HepG2 (cell line): Measurements from ENCODE around the gene PKP3. TPM values are rescaled to one million over a fixed set of nuclear protein-coding genes. Genes with fewer than 3 reads are reported as not detected.

Experiments
- BRCA1 ChIP-seq: sonication (generic); formaldehyde crosslinking; IDR thresholded peaks from 2 replicates; pipeline ENCODE4 v1.4.0; 2020; ENCODE audit warnings: missing genetic modification reagents
- CSRNP1 ChIP-seq: sonication (generic); formaldehyde crosslinking; IDR thresholded peaks from 2 replicates; pipeline ENCODE4 v1.8.1; 2023; ENCODE audit warnings: mild to moderate bottlenecking, missing genetic modification reagents
- ETV5 ChIP-seq: IDR thresholded peaks from 2 replicates; pipeline ENCODE4 v1.6.1; 2018; ENCODE audit warnings: missing biosample characterization, missing genetic modification reagents, inconsistent platforms, borderline replicate concordance
- FOXA1 ChIP-seq, 2 experiments: fragments of 450-650 bp in 1 of 2; sonication (generic) in 1 of 2; formaldehyde crosslinking in 1 of 2; IDR thresholded peaks; 2 replicates each; pipeline versions ENCODE4 v1.4.0 to v1.6.1; 2016 to 2020; ENCODE audit warnings: missing genetic modification reagents in 1 of 2
- HHEX ChIP-seq: IDR thresholded peaks from 2 replicates; pipeline ENCODE4 v1.6.1; 2016; ENCODE audit warnings: control low read depth
- HMGXB4 ChIP-seq, 2 experiments: sonication (generic) in 1 of 2; formaldehyde crosslinking in 1 of 2; IDR thresholded peaks; 2 replicates each; pipeline versions ENCODE4 v1.4.0 to v1.6.1; 2018 to 2020; ENCODE audit warnings: missing genetic modification reagents in 2 of 2, borderline replicate concordance in 1 of 2, low read depth in 1 of 2, mild to moderate bottlenecking in 1 of 2, missing biosample characterization in 1 of 2
- IRF2 ChIP-seq: IDR thresholded peaks from 2 replicates; pipeline ENCODE4 v1.6.1; 2018; ENCODE audit warnings: missing genetic modification reagents, missing compliant biosample characterization
- KDM2A ChIP-seq: sonication (generic); formaldehyde crosslinking; IDR thresholded peaks from 2 replicates; pipeline ENCODE4 v1.4.0; 2020; ENCODE audit warnings: low read depth, missing genetic modification reagents, borderline replicate concordance
- NFIC ChIP-seq: IDR thresholded peaks from 2 replicates; pipeline ENCODE4 v1.6.1; 2012; ENCODE audit warnings: mild to moderate bottlenecking, low read length, inconsistent platforms
- NFKBIZ ChIP-seq: IDR thresholded peaks from 2 replicates; pipeline ENCODE4 v1.6.1; 2018; ENCODE audit warnings: missing genetic modification reagents, missing compliant biosample characterization
- NFYC ChIP-seq: IDR thresholded peaks from 2 replicates; pipeline ENCODE4 v1.6.1; 2016; ENCODE audit warnings: missing genetic modification reagents, missing compliant biosample characterization
- RNF219 ChIP-seq: sonication (generic); formaldehyde crosslinking; IDR thresholded peaks from 2 replicates; pipeline ENCODE4 v1.5.0; 2020; ENCODE audit warnings: mild to moderate bottlenecking, missing genetic modification reagents
- THAP11 ChIP-seq: IDR thresholded peaks from 2 replicates; pipeline ENCODE4 v1.6.1; 2016; ENCODE audit warnings: missing biosample characterization, missing genetic modification reagents
- ZFP82 ChIP-seq: sonication (generic); formaldehyde crosslinking; IDR thresholded peaks from 2 replicates; pipeline ENCODE4 v1.5.1; 2020; ENCODE audit warnings: mild to moderate bottlenecking, missing genetic modification reagents, borderline replicate concordance
- ZMAT3 ChIP-seq: sonication (generic); formaldehyde crosslinking; conservative IDR thresholded peaks from 2 replicates; pipeline ENCODE4 v1.7.0; 2021; ENCODE audit warnings: missing genetic modification reagents
- ZNF75D ChIP-seq: sonication (generic); formaldehyde crosslinking; IDR thresholded peaks from 2 replicates; pipeline ENCODE4 v1.8.1; 2023; ENCODE audit warnings: missing genetic modification reagents, mild to moderate bottlenecking, borderline replicate concordance
- ZSCAN20 ChIP-seq: sonication (generic); formaldehyde crosslinking; IDR thresholded peaks from 2 replicates; pipeline ENCODE4 v1.4.0; 2020; ENCODE audit warnings: missing genetic modification reagents, mild to moderate bottlenecking, borderline replicate concordance
- polyA plus RNA-seq, 8 experiments: library from polyadenylated mRNA; depleted of rRNA in 3 of 8; stranded (reverse) in 7 of 8; unstranded in 1 of 8; fragments of >200 nt; fragmentation: Illumina TruSeq in 4 of 8; extraction: Trizol in 4 of 8; gene quantifications; 2 replicates each; pipeline versions ENCODE4 v1.2.1 to v1.2.3, GENCODE V29; 2011 to 2016; ENCODE audit warnings: low read depth in 4 of 8, missing spikeins in 1 of 8, mixed read lengths in 1 of 8; ENCODE audit not compliant: insufficient read depth in 1 of 8
- total RNA-seq, 5 experiments: library from RNA; depleted of rRNA; stranded (reverse); fragments of >200 nt; fragmentation: Illumina TruSeq; extraction: Trizol; gene quantifications; 2 replicates each; pipeline ENCODE4 v1.2.3, GENCODE V29; 2016; ENCODE audit warnings: low read depth in 1 of 5

PKP3 gene
- total and polyA plus RNA-seq, 2 of the 13 experiments (the other 11 are each of a cell fraction or from before 2014, with no cell fraction given): 18.0 to 28.7 TPM

- TF ChIP-seq KDM2A (peak; percentile 71; the same call in 1 of the 2 replicates), NFIC (peak; percentile 52; the same call in 1 of the 2 replicates), NFKBIZ (peak; percentile 80), IRF2 (CRISPR knock-in tag) (peak; percentile 72), ZMAT3 (peak; percentile 59; the same call in 1 of the 2 replicates), CSRNP1 (CRISPR knock-in tag) (no peak), RNF219 (CRISPR knock-in tag) (no peak), FOXA1 (IDR thresholded peaks at IDR 0.05) (no peak), FOXA1 (CRISPR knock-in tag; IDR thresholded peaks at IDR 0.05) (peak; percentile 30; the same call in 1 of the 2 replicates), HMGXB4 (CRISPR knock-in tag; IDR thresholded peaks at IDR 0.05; ENCODE audit: borderline replicate concordance in 1 of 2, low read depth in 1 of 2) (peak; percentile 57 to 66; a peak in 2 of 4 replicates), BRCA1 (no peak; the same call in 1 of the 2 replicates), ZFP82 (CRISPR knock-in tag) (0 out of 2 replicates have a peak, but pooled peaks have one; percentile 27), THAP11 (CRISPR knock-in tag) (peak; percentile 68; the same call in 1 of the 2 replicates), ZNF75D (CRISPR knock-in tag) (no peak), ETV5 (peak; percentile 71), HHEX (CRISPR knock-in tag) (no peak), ZSCAN20 (CRISPR knock-in tag) (no peak), NFYC (CRISPR knock-in tag) (0 out of 2 replicates have a peak, but pooled peaks have one; percentile 31)
These were observed 40.7 kb upstream of the PKP3 start (continued) for GRCh38 chr11:353179-353873.
